ENCODE data around the gene EFS. TPM values are rescaled to one million over a fixed set of nuclear protein-coding genes. Genes with fewer than 3 reads are reported as not detected.

EFS gene
- total and polyA plus RNA-seq, 2 of the 8 experiments (the other 6 are each of a cell fraction or from before 2014, with no cell fraction given): 27.8 to 28.6 TPM

GRCh38 chr14:23377573-23378563, 12.9 kb upstream of the EFS start:
- no peak overlapping the region for H2BK15ac ChIP-seq (ENCODE audit: low read length)
- FAIRE-seq (no peak), DNase-seq (ENCODE audit: low read depth in 1 of 2, low spot score in 2 of 2) (no peak)
- H4K91ac ChIP-seq (replicated peaks; ENCODE audit: insufficient read length, low read length): no peak overlapping the region
- no peak overlapping the region for H3K56ac ChIP-seq (replicated peaks; ENCODE audit: insufficient read length, low read depth, low read length)
- no peak overlapping the region; the same call in 1 of the 2 replicates for H2AK5ac ChIP-seq (ENCODE audit: low read depth, low read length)
- H3K4ac ChIP-seq (replicated peaks; ENCODE audit: insufficient read length, low read depth, low read length): no peak overlapping the region
- no peak overlapping the region for H3K27ac ChIP-seq (ENCODE audit: low read depth, low read length)
- peaks cover 0 to 23% (median 11%) of the 10 kb centered on the region in 4 experiments; a peak in 6 of 7 replicates for H3K27me3 ChIP-seq (replicated peaks in 1 of 4; ENCODE audit: control insufficient read depth in 3 of 4, extremely low read depth in 1 of 4, insufficient read depth in 3 of 4, low read length in 3 of 4)
- H2BK5ac ChIP-seq (ENCODE audit: low read depth, low read length): no peak overlapping the region
- no peak overlapping the region for H3K9ac ChIP-seq (replicated peaks in 1 of 4; ENCODE audit: extremely low read depth in 1 of 4, low read depth in 3 of 4, low read length in 3 of 4)
- no peak overlapping the region for H3K14ac ChIP-seq (ENCODE audit: insufficient read length)
- H2BK120ac ChIP-seq (replicated peaks; ENCODE audit: low read depth, low read length): no peak overlapping the region
- H3K79me1 ChIP-seq (ENCODE audit: low read depth, low read length): no peaks in the 10 kb centered on the region
- no peak overlapping the region; the same call in 1 of the 2 replicates for H4K8ac ChIP-seq (ENCODE audit: extremely low read depth, insufficient read depth, low read length)
- H4K5ac ChIP-seq (ENCODE audit: insufficient read length, low read depth, low read length): no peak overlapping the region
- H3K23me2 ChIP-seq (ENCODE audit: low read depth, low read length): no peaks in the 10 kb centered on the region
- H3K9me3 ChIP-seq (ENCODE audit: insufficient read depth in 2 of 2, low read depth in 1 of 2, low read length in 1 of 2): no peaks in the 10 kb centered on the region
- ChIA-PET POLR2A (ENCODE audit: partially characterized antibody) (interaction anchor here (0.6 to 3.3 kb wide), 4 partner anchors 11 to 56 kb away, joined by 3 to 19 read pairs (median 12); partner anchors contain the start of gene PABPN1), CTCF (ENCODE audit: partially characterized antibody) (interaction anchor here (1.1 to 15.0 kb wide), 14 partner anchors 10 to 117 kb away, joined by 3 to 333 read pairs (median 12); partner anchors contain the start of genes EFS and SLC22A17)
- peaks cover 0 to 12% (median 4%) of the 10 kb centered on the region in 4 experiments; a peak in 3 of 7 replicates for H3K4me1 ChIP-seq (replicated peaks in 1 of 4; ENCODE audit: control insufficient read depth in 3 of 4, insufficient read depth in 4 of 4, low read length in 3 of 4)
- H3K36me3 ChIP-seq (ENCODE audit: control insufficient read depth in 2 of 4, insufficient read depth in 4 of 4, low read length in 3 of 4): no peaks in the 10 kb centered on the region
- H2BK12ac ChIP-seq (ENCODE audit: low read depth, low read length): no peak overlapping the region
- no peak overlapping the region for H3K23ac ChIP-seq (ENCODE audit: insufficient read length)
- no peaks in the 10 kb centered on the region for H4K20me1 ChIP-seq (replicated peaks in 1 of 2; ENCODE audit: control insufficient read depth in 1 of 2, insufficient read depth in 2 of 2, low read length in 2 of 2)
- no peak overlapping the region for H3K18ac ChIP-seq (ENCODE audit: extremely low read depth, low read length)
- no peak overlapping the region for H2BK20ac ChIP-seq (ENCODE audit: low read length)
- 89% methylated on average over 14 of the region's 14 CpGs; no CpG with 5 or more reads in 1 of the 2 experiments for WGBS, 2 experiments (ENCODE audit: extremely low coverage in 1 of 2, insufficient coverage in 1 of 2, insufficient read length in 1 of 2, insufficient replicate concordance in 2 of 2, low coverage in 1 of 2, low lambda C conversion rate in 2 of 2, missing lambda C conversion rate in 1 of 2)
- H3K79me2 ChIP-seq (ENCODE audit: control insufficient read depth in 1 of 2, insufficient read depth in 2 of 2, low read length in 2 of 2): no peaks in the 10 kb centered on the region
- H3K4me3 ChIP-seq (ENCODE audit: extremely low read depth in 1 of 4, insufficient read depth in 2 of 4, low read depth in 3 of 4, low read length in 4 of 4): no peak overlapping the region
- H2AFZ ChIP-seq (ENCODE audit: low read length): no peak overlapping the region
- H3K4me2 ChIP-seq (ENCODE audit: insufficient read depth in 1 of 2, low read depth in 2 of 2, low read length in 2 of 2): no peak overlapping the region
- TF ChIP-seq SP4 (IDR thresholded peaks at IDR 0.05; ENCODE audit: low read length) (no peak), ATF2 (IDR thresholded peaks at IDR 0.05; ENCODE audit: low read length) (no peak), JUND (IDR thresholded peaks at IDR 0.05; ENCODE audit: low read length) (no peak), BACH1 (IDR thresholded peaks at IDR 0.05; ENCODE audit: low read length) (no peak), NRF1 (IDR thresholded peaks at IDR 0.05; ENCODE audit: low read depth, low read length) (no peak), CTCF (IDR thresholded peaks at IDR 0.05; ENCODE audit: control extremely low read depth in 1 of 3, insufficient read depth in 1 of 3, low read depth in 1 of 3, low read length in 3 of 3) (no peak), SRF (IDR thresholded peaks at IDR 0.05; ENCODE audit: low read depth, low read length) (no peak)
